ENCODE results near the gene AMZ2.
"Not testable (repeated sequence)": the region's sequence is repeated elsewhere in the genome, so short reads cannot be mapped to it uniquely, and the experiment has no call there.

The AMZ2 gene

GRCh38 chr17:68247445-68248198, at the start of gene AMZ2:
Gene AMZ2 (plus strand): TSS chr17:68248043. CDS start chr17:68250188, 2,145 bp downstream.
- TF ChIP-seq CTCF (conservative IDR thresholded peaks at IDR 0.05) (no peak), ZFX (IDR thresholded peaks at IDR 0.05) (peak; percentile 80)
- H3K27ac ChIP-seq: peak within 1 kb of the TSS; percentile 87

GRCh38 chr17:68198931-68199836, 48.7 kb upstream of the AMZ2 start:
- H3K27ac ChIP-seq: no peak overlapping the region
- TF ChIP-seq ZFX (IDR thresholded peaks at IDR 0.05) (no peak), CTCF (conservative IDR thresholded peaks at IDR 0.05) (no peak)

GRCh38 chr17:68199837-68200688, 47.8 kb upstream of the AMZ2 start:
- H3K27ac ChIP-seq: no peak overlapping the region; the same call in 1 of the 2 replicates
- TF ChIP-seq CTCF (conservative IDR thresholded peaks at IDR 0.05) (no peak), ZFX (IDR thresholded peaks at IDR 0.05) (no peak)

GRCh38 chr17:68200689-68201417, 47.0 kb upstream of the AMZ2 start:
- peak; percentile 97 for TF ChIP-seq CTCF (conservative IDR thresholded peaks at IDR 0.05)
- TF ChIP-seq ZFX (IDR thresholded peaks at IDR 0.05): no peak
- no peak overlapping the region; the same call in 1 of the 2 replicates for H3K27ac ChIP-seq

GRCh38 chr17:68201418-68201771, 46.4 kb upstream of the AMZ2 start:
- H3K27ac ChIP-seq: not testable (repeated sequence)

- H3K27ac ChIP-seq: not testable (repeated sequence)
Observed at GRCh38 chr17:68202321-68202720, 45.5 kb upstream of the AMZ2 start.

GRCh38 chr17:68204736-68205135, 43.1 kb upstream of the AMZ2 start:
- H3K27ac ChIP-seq: peak overlapping the region; percentile 72
- TF ChIP-seq ZFX (IDR thresholded peaks at IDR 0.05) (no peak), CTCF (conservative IDR thresholded peaks at IDR 0.05) (no peak)
